H1 (cell line): ENCODE measurements around the gene MIOX. TPM values are rescaled to one million over a fixed set of nuclear protein-coding genes. Genes with fewer than 3 reads are reported as not detected.

Source experiments
- CTCF ChIA-PET: fragments of 300-600 bp; sonication (Branson Sonifier 250); formaldehyde crosslinking; loops from one replicate; lab custom pipeline; 2021; ENCODE audit not compliant: partially characterized antibody; lab: Charles Lee
- POLR2A ChIA-PET: fragments of 300-600 bp; sonication (Branson Sonifier 250); formaldehyde crosslinking; loops from one replicate; lab custom pipeline; 2021; ENCODE audit warnings: inconsistent platforms; ENCODE audit not compliant: partially characterized antibody; lab: Charles Lee
- DNase-seq, 2 experiments: peaks; one replicate each; pipeline versions ENCODE4 v3.0.0 to v3.0.0-alpha.2; 2010 to 2022; ENCODE audit warnings: low spot score in 2 of 2, low read depth in 1 of 2, mixed read lengths in 1 of 2
- FAIRE-seq: peaks from 2 replicates; lab custom pipeline; 2011; peaks lifted over from hg19 to GRCh38; lab: Jason Lieb, UNC
- H2AFZ ChIP-seq: 2 replicates; pipeline ENCODE4 v1.8.1; 2012; ENCODE audit warnings: low read length, inconsistent platforms
- H2AK5ac ChIP-seq: 2 replicates; pipeline ENCODE4 v1.6.1; 2013; ENCODE audit warnings: low read depth, low read length
- H2BK120ac ChIP-seq: replicated peaks from 2 replicates; pipeline ENCODE3; 2013; ENCODE audit warnings: low read depth, low read length, inconsistent platforms
- H2BK12ac ChIP-seq: 2 replicates; pipeline ENCODE4 v1.6.1; 2013; ENCODE audit warnings: low read depth, low read length
- H2BK15ac ChIP-seq: 2 replicates; pipeline ENCODE4 v1.6.1; 2013; ENCODE audit warnings: low read length
- H2BK20ac ChIP-seq: 2 replicates; pipeline ENCODE4 v1.6.1; 2013; ENCODE audit warnings: low read length
- H2BK5ac ChIP-seq: 2 replicates; pipeline ENCODE4 v1.6.1; 2013; ENCODE audit warnings: low read depth, low read length
- H3K14ac ChIP-seq: 2 replicates; pipeline ENCODE4 v1.6.1; 2013; ENCODE audit warnings: inconsistent platforms; ENCODE audit not compliant: insufficient read length
- H3K18ac ChIP-seq: 2 replicates; pipeline ENCODE4 v1.6.1; 2013; ENCODE audit warnings: low read length; ENCODE audit errors: extremely low read depth
- H3K23ac ChIP-seq: 2 replicates; pipeline ENCODE4 v1.6.1; 2013; ENCODE audit warnings: inconsistent platforms; ENCODE audit not compliant: insufficient read length
- H3K23me2 ChIP-seq: 2 replicates; pipeline ENCODE4 v1.6.1; 2013; ENCODE audit warnings: low read depth, low read length
- H3K27ac ChIP-seq: 2 replicates; pipeline ENCODE4 v1.6.1; 2011; ENCODE audit warnings: low read depth, low read length, inconsistent platforms
- H3K27me3 ChIP-seq, 4 experiments: replicated peaks in 1 of 4; 1 replicate in 1 of 4; 2 replicates in 3 of 4; pipeline versions ENCODE4 v1.6.1 to v1.8.1; 2011 to 2013; ENCODE audit warnings: low read length in 3 of 4, mild to moderate bottlenecking in 3 of 4, inconsistent platforms in 2 of 4, mixed read lengths in 2 of 4, moderate library complexity in 1 of 4; ENCODE audit not compliant: control insufficient read depth in 3 of 4, insufficient read depth in 3 of 4; ENCODE audit errors: extremely low read depth in 1 of 4
- H3K36me3 ChIP-seq, 4 experiments: 2 replicates each; pipeline versions ENCODE4 v1.6.1 to v1.8.1; 2011 to 2013; ENCODE audit warnings: mild to moderate bottlenecking in 4 of 4, low read length in 3 of 4, moderate library complexity in 2 of 4, control low read depth in 1 of 4, inconsistent platforms in 1 of 4; ENCODE audit not compliant: insufficient read depth in 4 of 4, control insufficient read depth in 2 of 4
- H3K4ac ChIP-seq: replicated peaks from 2 replicates; pipeline ENCODE3; 2013; ENCODE audit warnings: low read length, low read depth, mixed read lengths, inconsistent platforms; ENCODE audit not compliant: insufficient read length
- H3K4me1 ChIP-seq, 4 experiments: replicated peaks in 1 of 4; 1 replicate in 1 of 4; 2 replicates in 3 of 4; pipeline versions ENCODE4 v1.6.1 to v1.8.1; 2011 to 2013; ENCODE audit warnings: low read length in 3 of 4, inconsistent platforms in 2 of 4, mixed read lengths in 1 of 4; ENCODE audit not compliant: insufficient read depth in 4 of 4, control insufficient read depth in 3 of 4
- H3K4me2 ChIP-seq, 2 experiments: 2 replicates each; pipeline versions ENCODE4 v1.6.1 to v1.8.1; 2011 to 2013; ENCODE audit warnings: low read depth in 2 of 2, low read length in 2 of 2, control low read depth in 1 of 2, inconsistent platforms in 1 of 2, mild to moderate bottlenecking in 1 of 2; ENCODE audit not compliant: insufficient read depth in 1 of 2
- H3K4me3 ChIP-seq, 4 experiments: fragments of 200-600, 300-600 bp in 1 of 4; sonication (generic), shearing (Covaris generic), sonication (Bioruptor Twin) in 1 of 4; 2 replicates each; pipeline versions ENCODE4 v1.5.1 to v1.8.1; 2011 to 2016; ENCODE audit warnings: low read length in 4 of 4, low read depth in 3 of 4, control low read depth in 2 of 4, inconsistent platforms in 2 of 4, mild to moderate bottlenecking in 2 of 4, mixed read lengths in 1 of 4, moderate library complexity in 1 of 4; ENCODE audit not compliant: insufficient read depth in 2 of 4; ENCODE audit errors: extremely low read depth in 1 of 4
- H3K56ac ChIP-seq: replicated peaks from 2 replicates; pipeline ENCODE3; 2013; ENCODE audit warnings: low read depth, mild to moderate bottlenecking, mixed read lengths, low read length, inconsistent platforms; ENCODE audit not compliant: insufficient read length
- H3K79me1 ChIP-seq: 2 replicates; pipeline ENCODE4 v1.6.1; 2013; ENCODE audit warnings: low read depth, low read length, control low read depth
- H3K79me2 ChIP-seq, 2 experiments: 2 replicates each; pipeline versions ENCODE4 v1.6.1 to v1.8.1; 2012 to 2013; ENCODE audit warnings: low read length in 2 of 2, mild to moderate bottlenecking in 2 of 2, inconsistent platforms in 1 of 2; ENCODE audit not compliant: insufficient read depth in 2 of 2, control insufficient read depth in 1 of 2
- H3K9ac ChIP-seq, 4 experiments: replicated peaks in 1 of 4; 1 replicate in 1 of 4; 2 replicates in 3 of 4; pipeline versions ENCODE4 v1.6.1 to v1.8.1; 2011 to 2013; ENCODE audit warnings: low read depth in 3 of 4, low read length in 3 of 4, control low read depth in 2 of 4, mild to moderate bottlenecking in 2 of 4, moderate library complexity in 2 of 4, inconsistent platforms in 1 of 4; ENCODE audit errors: extremely low read depth in 1 of 4
- H3K9me3 ChIP-seq, 2 experiments: 2 replicates each; pipeline versions ENCODE4 v1.6.1 to v1.8.1; 2012 to 2013; ENCODE audit warnings: mild to moderate bottlenecking in 2 of 2, moderate library complexity in 2 of 2, control low read depth in 1 of 2, inconsistent platforms in 1 of 2, low read depth in 1 of 2, low read length in 1 of 2, mixed read lengths in 1 of 2; ENCODE audit not compliant: insufficient read depth in 2 of 2
- H4K20me1 ChIP-seq, 2 experiments: replicated peaks in 1 of 2; 2 replicates each; pipeline versions ENCODE3 to v1.8.1; 2011 to 2013; ENCODE audit warnings: inconsistent platforms in 2 of 2, low read length in 2 of 2, mild to moderate bottlenecking in 1 of 2; ENCODE audit not compliant: insufficient read depth in 2 of 2, control insufficient read depth in 1 of 2
- H4K5ac ChIP-seq: 2 replicates; pipeline ENCODE4 v1.6.1; 2013; ENCODE audit warnings: low read length, low read depth, mixed read lengths, inconsistent platforms; ENCODE audit not compliant: insufficient read length
- H4K8ac ChIP-seq: 2 replicates; pipeline ENCODE4 v1.8.0; 2013; ENCODE audit warnings: mild to moderate bottlenecking, moderate library complexity, low read length, inconsistent platforms; ENCODE audit not compliant: insufficient read depth; ENCODE audit errors: extremely low read depth
- H4K91ac ChIP-seq: replicated peaks from 2 replicates; pipeline ENCODE3; 2013; ENCODE audit warnings: low read length, mixed read lengths, inconsistent platforms; ENCODE audit not compliant: insufficient read length
- FOSL1 ChIP-seq: IDR thresholded peaks from 2 replicates; pipeline ENCODE4 v1.6.1; 2011; ENCODE audit warnings: mild to moderate bottlenecking, low read depth, low read length, moderate library complexity; ENCODE audit not compliant: insufficient read depth
- HDAC2 ChIP-seq, 2 experiments: fragments of 300-600 bp in 1 of 2; sonication (generic) in 1 of 2; IDR thresholded peaks; 2 replicates each; pipeline ENCODE4 v1.6.1; 2011 to 2012; ENCODE audit warnings: low read depth in 2 of 2, low read length in 2 of 2, mild to moderate bottlenecking in 2 of 2, moderate library complexity in 2 of 2, borderline replicate concordance in 1 of 2, inconsistent platforms in 1 of 2
- JUND ChIP-seq: IDR thresholded peaks from 2 replicates; pipeline ENCODE4 v1.6.1; 2011; ENCODE audit warnings: mild to moderate bottlenecking, improper control_type of control experiment, low read length
- MAX ChIP-seq: IDR thresholded peaks from 2 replicates; pipeline ENCODE4 v1.6.1; 2012; ENCODE audit warnings: inconsistent platforms
- RFX5 ChIP-seq: IDR thresholded peaks from 2 replicates; pipeline ENCODE4 v1.6.1; 2011; ENCODE audit warnings: low read depth, low read length, improper control_type of control experiment, borderline replicate concordance
- SIN3A ChIP-seq, 2 experiments: IDR thresholded peaks in 1 of 2; conservative IDR thresholded peaks in 1 of 2; 2 replicates each; pipeline ENCODE4 v1.6.1; 2011 to 2012; ENCODE audit warnings: low read length in 2 of 2, improper control_type of control experiment in 1 of 2, low read depth in 1 of 2, mild to moderate bottlenecking in 1 of 2
- SIX5 ChIP-seq: IDR thresholded peaks from 2 replicates; pipeline ENCODE4 v1.6.1; 2011; ENCODE audit warnings: mild to moderate bottlenecking, low read depth, low read length
- TCF12 ChIP-seq: IDR thresholded peaks from 2 replicates; pipeline ENCODE4 v1.6.1; 2011; ENCODE audit warnings: low read depth, mild to moderate bottlenecking, low read length
- TEAD4 ChIP-seq: IDR thresholded peaks from 2 replicates; pipeline ENCODE4 v1.6.1; 2012; ENCODE audit warnings: low read depth, low read length, inconsistent platforms, mixed read lengths
- ZNF274 ChIP-seq: IDR thresholded peaks from 2 replicates; pipeline ENCODE4 v1.7.0; 2012; ENCODE audit warnings: low read length, borderline replicate concordance; ENCODE audit errors: extremely low read depth
- WGBS, 2 experiments: shearing (Covaris generic) in 1 of 2; methylation state at CpG; one replicate each; pipeline versions ENCODE4 v1.1.6 to v1.1.7; 2013 to 2015; ENCODE audit warnings: low lambda C conversion rate in 2 of 2, mixed read lengths in 2 of 2, inconsistent platforms in 1 of 2, low coverage in 1 of 2, missing lambda C conversion rate in 1 of 2; ENCODE audit not compliant: insufficient replicate concordance in 2 of 2, insufficient coverage in 1 of 2, insufficient read length in 1 of 2; ENCODE audit errors: extremely low coverage in 1 of 2, missing lambda C conversion rate in 1 of 2; 5-methylcytosine and 5-hydroxymethylcytosine counted together
- polyA plus RNA-seq, 7 experiments: library from polyadenylated mRNA; depleted of rRNA in 3 of 7; stranded (reverse) in 5 of 7; unstranded in 2 of 7; fragments of >200 nt in 5 of 7; fragments of 200-250 nt in 2 of 7; gene quantifications; 1 replicate in 5 of 7; 2 replicates in 1 of 7; 4 replicates in 1 of 7; pipeline versions ENCODE4 v1.2.1 to v1.2.3, GENCODE V29; 2011 to 2013; ENCODE audit warnings: missing spikeins in 2 of 7, mixed read lengths in 2 of 7
- total RNA-seq: library from RNA; stranded (reverse); fragmentation: NEBNext Ultra II Directional; extraction: Animal tissue kit (Norgen Biotek cat#: 25700); gene quantifications from 2 replicates; pipeline ENCODE4 v1.2.1, GENCODE V29; 2021

MIOX gene
- total and polyA plus RNA-seq, 2 of the 8 experiments (the other 6 are each of a cell fraction or from before 2014, with no cell fraction given): 0.30 to 0.32 TPM

GRCh38 chr22:50440544-50441249 is 46.0 kb upstream of the MIOX start:
- H2AFZ ChIP-seq: no peak overlapping the region
- no peak overlapping the region for H3K23ac ChIP-seq
- no peak overlapping the region for H3K4ac ChIP-seq
- H2BK120ac ChIP-seq: no peak overlapping the region
- no peak for FAIRE-seq
- POLR2A ChIA-PET: interaction anchor here (0.9 to 2.8 kb wide), 7 partner anchors 10 to 85 kb away, joined by 3 to 9 read pairs (median 4); partner anchors contain the start of gene SCO2
- peaks cover 5 to 34% (median 16%) of the 10 kb centered on the region in 4 experiments for H3K36me3 ChIP-seq
- H3K9me3 ChIP-seq: no peaks in the 10 kb centered on the region
- H3K27ac ChIP-seq: no peak overlapping the region
- H2BK20ac ChIP-seq: no peak overlapping the region
- no peak overlapping the region for H2BK5ac ChIP-seq
- WGBS, 2 experiments: 92% methylated on average over 22 of the region's 26 CpGs; no CpG with 5 or more reads in 1 of the 2 experiments
- H3K4me3 ChIP-seq: no peak overlapping the region
- no peak overlapping the region for H4K8ac ChIP-seq
- no peaks in the 10 kb centered on the region for H3K79me2 ChIP-seq
- H2AK5ac ChIP-seq: no peak overlapping the region
- H4K20me1 ChIP-seq: peaks cover 8 to 17% of the 10 kb centered on the region in 2 experiments
- no peak overlapping the region for H3K18ac ChIP-seq
- no peak overlapping the region for H4K91ac ChIP-seq
- no peak for DNase-seq
- H3K4me1 ChIP-seq: peaks cover 0 to 9% (median 4%) of the 10 kb centered on the region in 4 experiments; a peak in 5 of 7 replicates
- no peaks in the 10 kb centered on the region for H3K79me1 ChIP-seq
- no peak overlapping the region for H3K9ac ChIP-seq
- H3K4me2 ChIP-seq: no peak overlapping the region
- H4K5ac ChIP-seq: no peak overlapping the region
- no peaks in the 10 kb centered on the region for H3K27me3 ChIP-seq
- no peak overlapping the region for H2BK12ac ChIP-seq
- no peak overlapping the region for H2BK15ac ChIP-seq
- no peak overlapping the region for H3K56ac ChIP-seq
- CTCF ChIA-PET: interaction anchor here (0.7 to 2.8 kb wide), 4 partner anchors 10 to 14 kb away, joined by 3 to 22 read pairs (median 4); no protein-coding TSS in a partner anchor
- H3K14ac ChIP-seq: no peak overlapping the region
- no peaks in the 10 kb centered on the region for H3K23me2 ChIP-seq
- TF ChIP-seq ZNF274 (no peak), HDAC2 (IDR thresholded peaks at IDR 0.05; ENCODE audit: borderline replicate concordance in 1 of 2, low read depth in 2 of 2, low read length in 2 of 2) (no peak), TEAD4 (no peak), TCF12 (no peak), MAX (no peak), RFX5 (no peak), FOSL1 (no peak), JUND (no peak), SIX5 (no peak), SIN3A (conservative IDR thresholded peaks at IDR 0.05 in 1 of 2, IDR thresholded peaks at IDR 0.05 in 1 of 2; ENCODE audit: low read depth in 1 of 2, low read length in 2 of 2) (no peak)
